ENCODE measurements around the gene CRYGB. TPM values are rescaled to one million over a fixed set of nuclear protein-coding genes. Genes with fewer than 3 reads are reported as not detected.

The CRYGB gene
- total and polyA plus RNA-seq, 2 of the 13 experiments (the other 11 are each of a cell fraction or from before 2014, with no cell fraction given), result not detected

DNA sequence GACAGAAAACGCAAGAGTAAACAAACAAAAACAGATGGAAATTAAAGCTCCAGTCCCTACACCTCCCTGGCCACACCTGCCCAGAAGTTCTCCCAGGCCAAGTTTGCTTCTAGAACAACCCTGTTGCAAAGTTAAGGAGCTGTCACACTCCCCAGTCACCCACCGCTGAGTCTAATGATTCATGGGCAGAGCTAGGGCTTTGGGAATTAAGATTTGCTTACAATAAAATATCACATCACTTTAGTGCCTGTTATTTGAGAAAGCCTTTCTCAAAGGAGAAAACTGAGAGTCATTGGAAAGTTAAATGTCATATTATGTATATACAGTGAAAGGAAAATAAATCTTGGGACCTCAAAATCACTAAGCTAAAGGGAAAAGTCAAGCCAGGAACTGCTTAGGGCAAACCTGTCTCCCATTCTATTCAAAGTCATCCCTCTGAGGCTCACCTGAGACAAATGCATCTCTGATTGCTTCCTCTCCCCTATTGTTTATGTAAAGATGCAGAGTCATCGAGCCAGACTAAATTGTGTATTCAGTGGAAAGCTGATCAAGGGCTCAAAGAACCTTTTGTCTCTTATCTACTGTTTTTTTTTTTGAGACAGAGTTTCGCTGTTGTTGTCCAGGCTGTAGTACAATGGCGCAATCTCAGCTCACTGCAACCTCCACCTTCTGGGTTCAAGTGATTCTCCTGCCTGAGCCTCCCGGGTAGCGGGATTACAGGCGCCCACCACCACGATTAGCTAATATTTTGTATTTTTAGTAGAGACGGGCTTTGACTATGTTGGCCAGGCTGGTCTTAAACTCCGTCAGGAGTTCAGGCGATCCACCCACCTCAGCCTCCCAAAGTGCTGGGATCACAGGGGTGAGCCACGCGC lies 2.8 kb downstream of the CRYGB start (continued):
- TF ChIP-seq, protein P1, sequence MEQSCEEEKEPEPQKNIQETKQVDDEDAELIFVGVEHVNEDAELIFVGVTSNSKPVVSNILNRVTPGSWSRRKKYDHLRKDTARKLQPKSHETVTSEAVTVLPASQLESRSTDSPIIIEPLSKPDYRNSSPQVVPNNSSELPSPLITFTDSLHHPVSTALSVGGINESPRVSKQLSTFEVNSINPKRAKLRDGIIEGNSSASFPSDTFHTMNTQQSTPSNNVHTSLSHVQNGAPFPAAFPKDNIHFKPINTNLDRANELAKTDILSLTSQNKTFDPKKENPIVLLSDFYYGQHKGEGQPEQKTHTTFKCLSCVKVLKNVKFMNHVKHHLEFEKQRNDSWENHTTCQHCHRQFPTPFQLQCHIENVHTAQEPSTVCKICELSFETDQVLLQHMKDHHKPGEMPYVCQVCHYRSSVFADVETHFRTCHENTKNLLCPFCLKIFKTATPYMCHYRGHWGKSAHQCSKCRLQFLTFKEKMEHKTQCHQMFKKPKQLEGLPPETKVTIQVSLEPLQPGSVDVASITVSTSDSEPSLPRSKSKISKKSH (CRISPR knock-in tag; IDR thresholded peaks at IDR 0.05; ENCODE audit: borderline replicate concordance), result no peak
- TF ChIP-seq NBN (conservative IDR thresholded peaks at IDR 0.05) (no peak), TOPORS (CRISPR knock-in tag; IDR thresholded peaks at IDR 0.05) (no peak), RORA (CRISPR knock-in tag; IDR thresholded peaks at IDR 0.05) (no peak), ZNF256 (CRISPR knock-in tag; conservative IDR thresholded peaks at IDR 0.05) (no peak), KLF15 (CRISPR knock-in tag; IDR thresholded peaks at IDR 0.05; ENCODE audit: borderline replicate concordance) (no peak), MIXL1 (CRISPR knock-in tag; IDR thresholded peaks at IDR 0.05) (no peak), BHLHE40 (IDR thresholded peaks at IDR 0.05; ENCODE audit: low read length) (no peak), KLF6 (CRISPR knock-in tag; IDR thresholded peaks at IDR 0.05) (0 out of 2 replicates have a peak, but pooled peaks have one; percentile 70), ATF1 (CRISPR knock-in tag; IDR thresholded peaks at IDR 0.05) (no peak), TBX2 (CRISPR knock-in tag; IDR thresholded peaks at IDR 0.05; ENCODE audit: borderline replicate concordance) (no peak; the same call in 1 of the 2 replicates), SMAD3 (CRISPR knock-in tag; IDR thresholded peaks at IDR 0.05) (0 out of 2 replicates have a peak, but pooled peaks have one; percentile 35), ZFP90 (CRISPR knock-in tag; IDR thresholded peaks at IDR 0.05; ENCODE audit: borderline replicate concordance) (0 out of 2 replicates have a peak, but pooled peaks have one; percentile 62), ZNF12 (CRISPR knock-in tag; IDR thresholded peaks at IDR 0.05) (peak; percentile 53; the same call in 1 of the 2 replicates), SIN3B (IDR thresholded peaks at IDR 0.05; ENCODE audit: low read length) (no peak)
- TF ChIP-seq, protein P2, sequence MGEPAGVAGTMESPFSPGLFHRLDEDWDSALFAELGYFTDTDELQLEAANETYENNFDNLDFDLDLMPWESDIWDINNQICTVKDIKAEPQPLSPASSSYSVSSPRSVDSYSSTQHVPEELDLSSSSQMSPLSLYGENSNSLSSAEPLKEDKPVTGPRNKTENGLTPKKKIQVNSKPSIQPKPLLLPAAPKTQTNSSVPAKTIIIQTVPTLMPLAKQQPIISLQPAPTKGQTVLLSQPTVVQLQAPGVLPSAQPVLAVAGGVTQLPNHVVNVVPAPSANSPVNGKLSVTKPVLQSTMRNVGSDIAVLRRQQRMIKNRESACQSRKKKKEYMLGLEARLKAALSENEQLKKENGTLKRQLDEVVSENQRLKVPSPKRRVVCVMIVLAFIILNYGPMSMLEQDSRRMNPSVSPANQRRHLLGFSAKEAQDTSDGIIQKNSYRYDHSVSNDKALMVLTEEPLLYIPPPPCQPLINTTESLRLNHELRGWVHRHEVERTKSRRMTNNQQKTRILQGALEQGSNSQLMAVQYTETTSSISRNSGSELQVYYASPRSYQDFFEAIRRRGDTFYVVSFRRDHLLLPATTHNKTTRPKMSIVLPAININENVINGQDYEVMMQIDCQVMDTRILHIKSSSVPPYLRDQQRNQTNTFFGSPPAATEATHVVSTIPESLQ (CRISPR knock-in tag; conservative IDR thresholded peaks at IDR 0.05), result no peak
- TF ChIP-seq, protein P3, sequence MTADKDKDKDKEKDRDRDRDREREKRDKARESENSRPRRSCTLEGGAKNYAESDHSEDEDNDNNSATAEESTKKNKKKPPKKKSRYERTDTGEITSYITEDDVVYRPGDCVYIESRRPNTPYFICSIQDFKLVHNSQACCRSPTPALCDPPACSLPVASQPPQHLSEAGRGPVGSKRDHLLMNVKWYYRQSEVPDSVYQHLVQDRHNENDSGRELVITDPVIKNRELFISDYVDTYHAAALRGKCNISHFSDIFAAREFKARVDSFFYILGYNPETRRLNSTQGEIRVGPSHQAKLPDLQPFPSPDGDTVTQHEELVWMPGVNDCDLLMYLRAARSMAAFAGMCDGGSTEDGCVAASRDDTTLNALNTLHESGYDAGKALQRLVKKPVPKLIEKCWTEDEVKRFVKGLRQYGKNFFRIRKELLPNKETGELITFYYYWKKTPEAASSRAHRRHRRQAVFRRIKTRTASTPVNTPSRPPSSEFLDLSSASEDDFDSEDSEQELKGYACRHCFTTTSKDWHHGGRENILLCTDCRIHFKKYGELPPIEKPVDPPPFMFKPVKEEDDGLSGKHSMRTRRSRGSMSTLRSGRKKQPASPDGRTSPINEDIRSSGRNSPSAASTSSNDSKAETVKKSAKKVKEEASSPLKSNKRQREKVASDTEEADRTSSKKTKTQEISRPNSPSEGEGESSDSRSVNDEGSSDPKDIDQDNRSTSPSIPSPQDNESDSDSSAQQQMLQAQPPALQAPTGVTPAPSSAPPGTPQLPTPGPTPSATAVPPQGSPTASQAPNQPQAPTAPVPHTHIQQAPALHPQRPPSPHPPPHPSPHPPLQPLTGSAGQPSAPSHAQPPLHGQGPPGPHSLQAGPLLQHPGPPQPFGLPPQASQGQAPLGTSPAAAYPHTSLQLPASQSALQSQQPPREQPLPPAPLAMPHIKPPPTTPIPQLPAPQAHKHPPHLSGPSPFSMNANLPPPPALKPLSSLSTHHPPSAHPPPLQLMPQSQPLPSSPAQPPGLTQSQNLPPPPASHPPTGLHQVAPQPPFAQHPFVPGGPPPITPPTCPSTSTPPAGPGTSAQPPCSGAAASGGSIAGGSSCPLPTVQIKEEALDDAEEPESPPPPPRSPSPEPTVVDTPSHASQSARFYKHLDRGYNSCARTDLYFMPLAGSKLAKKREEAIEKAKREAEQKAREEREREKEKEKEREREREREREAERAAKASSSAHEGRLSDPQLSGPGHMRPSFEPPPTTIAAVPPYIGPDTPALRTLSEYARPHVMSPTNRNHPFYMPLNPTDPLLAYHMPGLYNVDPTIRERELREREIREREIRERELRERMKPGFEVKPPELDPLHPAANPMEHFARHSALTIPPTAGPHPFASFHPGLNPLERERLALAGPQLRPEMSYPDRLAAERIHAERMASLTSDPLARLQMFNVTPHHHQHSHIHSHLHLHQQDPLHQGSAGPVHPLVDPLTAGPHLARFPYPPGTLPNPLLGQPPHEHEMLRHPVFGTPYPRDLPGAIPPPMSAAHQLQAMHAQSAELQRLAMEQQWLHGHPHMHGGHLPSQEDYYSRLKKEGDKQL (CRISPR knock-in tag; IDR thresholded peaks at IDR 0.05; ENCODE audit: low read depth), result peak; percentile 24; the same call in 1 of the 2 replicates
- TF ChIP-seq, protein P4, sequence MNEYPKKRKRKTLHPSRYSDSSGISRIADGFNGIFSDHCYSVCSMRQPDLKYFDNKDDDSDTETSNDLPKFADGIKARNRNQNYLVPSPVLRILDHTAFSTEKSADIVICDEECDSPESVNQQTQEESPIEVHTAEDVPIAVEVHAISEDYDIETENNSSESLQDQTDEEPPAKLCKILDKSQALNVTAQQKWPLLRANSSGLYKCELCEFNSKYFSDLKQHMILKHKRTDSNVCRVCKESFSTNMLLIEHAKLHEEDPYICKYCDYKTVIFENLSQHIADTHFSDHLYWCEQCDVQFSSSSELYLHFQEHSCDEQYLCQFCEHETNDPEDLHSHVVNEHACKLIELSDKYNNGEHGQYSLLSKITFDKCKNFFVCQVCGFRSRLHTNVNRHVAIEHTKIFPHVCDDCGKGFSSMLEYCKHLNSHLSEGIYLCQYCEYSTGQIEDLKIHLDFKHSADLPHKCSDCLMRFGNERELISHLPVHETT (CRISPR knock-in tag; conservative IDR thresholded peaks at IDR 0.05), result no peak

Measured in HepG2 (cell line).